HepG2 (cell line): ENCODE measurements around the gene SEC31A. TPM values are rescaled to one million over a fixed set of nuclear protein-coding genes. Genes with fewer than 3 reads are reported as not detected.
A peak's percentile ranks its signal among the peaks of the same experiment; 100 is the strongest.

Experiments used
- HDAC2 ChIP-seq: sonication (generic); formaldehyde crosslinking; IDR thresholded peaks from 2 replicates; pipeline ENCODE4 v1.4.0; 2020; ENCODE audit warnings: missing genetic modification reagents
- ISL2 ChIP-seq: sonication (generic); formaldehyde crosslinking; IDR thresholded peaks from 2 replicates; pipeline ENCODE4 v1.5.0; 2020; ENCODE audit warnings: missing genetic modification reagents
- MIXL1 ChIP-seq: IDR thresholded peaks from 2 replicates; pipeline ENCODE4 v1.6.1; 2016
- SNAPC2 ChIP-seq: sonication (generic); formaldehyde crosslinking; IDR thresholded peaks from 2 replicates; pipeline ENCODE4 v1.8.1; 2022; ENCODE audit warnings: mild to moderate bottlenecking, missing genetic modification reagents
- TBX3 ChIP-seq: fragments of 450-650 bp; IDR thresholded peaks from 2 replicates; pipeline ENCODE4 v1.6.1; 2017; ENCODE audit warnings: antibody characterized with exemption, mild to moderate bottlenecking, inconsistent platforms, borderline replicate concordance
- TCF7L2 ChIP-seq: IDR thresholded peaks from 2 replicates; pipeline ENCODE4 v1.6.1; 2011; ENCODE audit warnings: mild to moderate bottlenecking, low read depth, low read length, moderate library complexity
- ZNF205 ChIP-seq: IDR thresholded peaks from 2 replicates; pipeline ENCODE4 v1.6.1; 2018; ENCODE audit warnings: missing biosample characterization, missing genetic modification reagents
- ZNF292 ChIP-seq: sonication (generic); formaldehyde crosslinking; IDR thresholded peaks from 2 replicates; pipeline ENCODE4 v1.8.1; 2022; ENCODE audit warnings: mild to moderate bottlenecking, low read depth, missing genetic modification reagents, borderline replicate concordance
- ZNF296 ChIP-seq: sonication (generic); formaldehyde crosslinking; conservative IDR thresholded peaks from 2 replicates; pipeline ENCODE4 v1.5.0; 2020; ENCODE audit warnings: mild to moderate bottlenecking, missing genetic modification reagents
- ZNF383 ChIP-seq: sonication (generic); formaldehyde crosslinking; IDR thresholded peaks from 2 replicates; pipeline ENCODE4 v1.4.0; 2020; ENCODE audit warnings: missing genetic modification reagents, mild to moderate bottlenecking, borderline replicate concordance
- ZNF607 ChIP-seq: sonication (generic); formaldehyde crosslinking; IDR thresholded peaks from 2 replicates; pipeline ENCODE4 v1.5.1; 2020; ENCODE audit warnings: missing genetic modification reagents, mild to moderate bottlenecking, borderline replicate concordance
- ZNF7 ChIP-seq: IDR thresholded peaks from 2 replicates; pipeline ENCODE4 v1.6.1; 2016; ENCODE audit warnings: missing biosample characterization, missing genetic modification reagents
- ZNF75D ChIP-seq: sonication (generic); formaldehyde crosslinking; IDR thresholded peaks from 2 replicates; pipeline ENCODE4 v1.8.1; 2023; ENCODE audit warnings: missing genetic modification reagents, mild to moderate bottlenecking, borderline replicate concordance
- ZNF768 ChIP-seq: sonication (generic); formaldehyde crosslinking; IDR thresholded peaks from 2 replicates; pipeline ENCODE4 v1.4.0; 2020; ENCODE audit warnings: missing genetic modification reagents
- polyA plus RNA-seq, 8 experiments: library from polyadenylated mRNA; depleted of rRNA in 3 of 8; stranded (reverse) in 7 of 8; unstranded in 1 of 8; fragments of >200 nt; fragmentation: Illumina TruSeq in 4 of 8; extraction: Trizol in 4 of 8; gene quantifications; 2 replicates each; pipeline versions ENCODE4 v1.2.1 to v1.2.3, GENCODE V29; 2011 to 2016; ENCODE audit warnings: low read depth in 4 of 8, missing spikeins in 1 of 8, mixed read lengths in 1 of 8; ENCODE audit not compliant: insufficient read depth in 1 of 8
- total RNA-seq, 5 experiments: library from RNA; depleted of rRNA; stranded (reverse); fragments of >200 nt; fragmentation: Illumina TruSeq; extraction: Trizol; gene quantifications; 2 replicates each; pipeline ENCODE4 v1.2.3, GENCODE V29; 2016; ENCODE audit warnings: low read depth in 1 of 5
- TF ChIP-seq, protein P1 (sequence below): sonication (generic); formaldehyde crosslinking; IDR thresholded peaks from 2 replicates; pipeline ENCODE4 v1.5.0; 2020; ENCODE audit warnings: mild to moderate bottlenecking, missing genetic modification reagents, borderline replicate concordance
- TF ChIP-seq, protein P2 (sequence below): sonication (generic); formaldehyde crosslinking; conservative IDR thresholded peaks from 2 replicates; pipeline ENCODE4 v1.4.0; 2020; ENCODE audit warnings: missing genetic modification reagents
- TF ChIP-seq, protein P3 (sequence below): fragments of 450-650 bp; IDR thresholded peaks from 2 replicates; pipeline ENCODE4 v1.6.1; 2017; ENCODE audit warnings: mild to moderate bottlenecking
- TF ChIP-seq, protein P4 (sequence below): sonication (generic); formaldehyde crosslinking; IDR thresholded peaks from 2 replicates; pipeline ENCODE4 v1.5.1; 2020; ENCODE audit warnings: missing genetic modification reagents, mild to moderate bottlenecking, borderline replicate concordance
- TF ChIP-seq, protein P5 (sequence below): sonication (generic); formaldehyde crosslinking; IDR thresholded peaks from 2 replicates; pipeline ENCODE4 v1.4.0; 2020; ENCODE audit warnings: low read depth, mild to moderate bottlenecking, missing genetic modification reagents

The SEC31A gene
- total and polyA plus RNA-seq, 2 of the 13 experiments (the other 11 are each of a cell fraction or from before 2014, with no cell fraction given) = 231 to 435 TPM

DNA sequence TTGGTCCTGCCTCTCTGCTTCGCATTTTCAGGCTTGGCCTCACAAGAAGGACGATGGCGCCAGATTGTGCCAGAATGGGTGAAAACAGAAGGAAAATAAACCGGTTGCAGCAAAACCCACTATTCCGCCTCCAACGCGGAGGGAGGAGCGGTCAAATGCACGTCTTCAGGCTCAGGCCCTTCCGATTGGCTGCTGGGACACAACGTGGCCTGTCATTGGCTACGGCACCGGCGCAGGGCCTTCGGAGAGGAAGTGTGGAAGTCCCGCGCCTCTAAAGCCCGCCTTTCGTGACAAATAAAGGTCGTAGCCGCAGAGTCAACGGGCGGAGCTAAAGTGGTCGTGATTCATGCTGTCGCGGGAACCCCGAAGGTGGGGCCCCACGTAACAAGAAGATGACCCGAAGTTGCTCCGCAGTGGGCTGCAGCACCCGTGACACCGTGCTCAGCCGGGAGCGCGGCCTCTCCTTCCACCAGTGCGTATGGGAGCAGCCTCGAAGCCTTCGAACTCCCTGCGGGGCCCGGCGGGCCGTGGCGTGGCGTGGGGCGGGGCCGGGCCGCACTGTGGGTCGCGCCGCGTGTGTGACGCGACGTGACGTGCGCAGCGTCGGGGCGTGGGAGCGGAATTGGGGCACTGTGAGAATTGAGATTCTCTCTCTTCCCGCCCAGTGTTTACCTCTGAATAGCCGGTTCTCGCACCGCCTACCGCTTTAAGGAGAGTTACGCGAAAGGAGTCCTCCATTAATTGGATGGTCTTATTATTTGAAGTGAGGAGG is 9.6 kb upstream of the SEC31A start, which contains the start of gene THAP9 (continued):
- no peak for TF ChIP-seq SNAPC2 (CRISPR knock-in tag)
- TF ChIP-seq ZNF292 = peak; percentile 17; the same call in 1 of the 2 replicates
- TF ChIP-seq TBX3 = no peak
- TF ChIP-seq ZNF205 (CRISPR knock-in tag) = 0 out of 2 replicates have a peak, but pooled peaks have one; percentile 1
- peak; percentile 61 for TF ChIP-seq HDAC2 (CRISPR knock-in tag)
- no peak for TF ChIP-seq ZNF383 (CRISPR knock-in tag)
- peak; percentile 93 for TF ChIP-seq ZNF607 (CRISPR knock-in tag)
- no peak for TF ChIP-seq ZNF296 (CRISPR knock-in tag)
- TF ChIP-seq, protein P1, sequence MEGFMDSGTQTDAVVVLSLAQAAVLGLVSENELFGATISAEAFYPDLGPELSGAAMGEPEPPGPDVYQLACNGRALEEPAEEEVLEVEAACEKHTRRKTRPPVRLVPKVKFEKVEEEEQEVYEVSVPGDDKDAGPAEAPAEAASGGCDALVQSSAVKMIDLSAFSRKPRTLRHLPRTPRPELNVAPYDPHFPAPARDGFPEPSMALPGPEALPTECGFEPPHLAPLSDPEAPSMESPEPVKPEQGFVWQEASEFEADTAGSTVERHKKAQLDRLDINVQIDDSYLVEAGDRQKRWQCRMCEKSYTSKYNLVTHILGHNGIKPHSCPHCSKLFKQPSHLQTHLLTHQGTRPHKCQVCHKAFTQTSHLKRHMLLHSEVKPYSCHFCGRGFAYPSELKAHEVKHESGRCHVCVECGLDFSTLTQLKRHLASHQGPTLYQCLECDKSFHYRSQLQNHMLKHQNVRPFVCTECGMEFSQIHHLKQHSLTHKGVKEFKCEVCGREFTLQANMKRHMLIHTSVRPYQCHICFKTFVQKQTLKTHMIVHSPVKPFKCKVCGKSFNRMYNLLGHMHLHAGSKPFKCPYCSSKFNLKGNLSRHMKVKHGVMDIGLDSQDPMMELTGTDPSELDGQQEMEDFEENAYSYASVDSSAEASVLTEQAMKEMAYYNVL (CRISPR knock-in tag) = no peak; the same call in 1 of the 2 replicates
- TF ChIP-seq, protein P2, sequence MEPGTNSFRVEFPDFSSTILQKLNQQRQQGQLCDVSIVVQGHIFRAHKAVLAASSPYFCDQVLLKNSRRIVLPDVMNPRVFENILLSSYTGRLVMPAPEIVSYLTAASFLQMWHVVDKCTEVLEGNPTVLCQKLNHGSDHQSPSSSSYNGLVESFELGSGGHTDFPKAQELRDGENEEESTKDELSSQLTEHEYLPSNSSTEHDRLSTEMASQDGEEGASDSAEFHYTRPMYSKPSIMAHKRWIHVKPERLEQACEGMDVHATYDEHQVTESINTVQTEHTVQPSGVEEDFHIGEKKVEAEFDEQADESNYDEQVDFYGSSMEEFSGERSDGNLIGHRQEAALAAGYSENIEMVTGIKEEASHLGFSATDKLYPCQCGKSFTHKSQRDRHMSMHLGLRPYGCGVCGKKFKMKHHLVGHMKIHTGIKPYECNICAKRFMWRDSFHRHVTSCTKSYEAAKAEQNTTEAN (CRISPR knock-in tag) = peak; percentile 67
- TF ChIP-seq ZNF7 (CRISPR knock-in tag) = no peak
- TF ChIP-seq ZNF75D = no peak
- TF ChIP-seq, protein P3, sequence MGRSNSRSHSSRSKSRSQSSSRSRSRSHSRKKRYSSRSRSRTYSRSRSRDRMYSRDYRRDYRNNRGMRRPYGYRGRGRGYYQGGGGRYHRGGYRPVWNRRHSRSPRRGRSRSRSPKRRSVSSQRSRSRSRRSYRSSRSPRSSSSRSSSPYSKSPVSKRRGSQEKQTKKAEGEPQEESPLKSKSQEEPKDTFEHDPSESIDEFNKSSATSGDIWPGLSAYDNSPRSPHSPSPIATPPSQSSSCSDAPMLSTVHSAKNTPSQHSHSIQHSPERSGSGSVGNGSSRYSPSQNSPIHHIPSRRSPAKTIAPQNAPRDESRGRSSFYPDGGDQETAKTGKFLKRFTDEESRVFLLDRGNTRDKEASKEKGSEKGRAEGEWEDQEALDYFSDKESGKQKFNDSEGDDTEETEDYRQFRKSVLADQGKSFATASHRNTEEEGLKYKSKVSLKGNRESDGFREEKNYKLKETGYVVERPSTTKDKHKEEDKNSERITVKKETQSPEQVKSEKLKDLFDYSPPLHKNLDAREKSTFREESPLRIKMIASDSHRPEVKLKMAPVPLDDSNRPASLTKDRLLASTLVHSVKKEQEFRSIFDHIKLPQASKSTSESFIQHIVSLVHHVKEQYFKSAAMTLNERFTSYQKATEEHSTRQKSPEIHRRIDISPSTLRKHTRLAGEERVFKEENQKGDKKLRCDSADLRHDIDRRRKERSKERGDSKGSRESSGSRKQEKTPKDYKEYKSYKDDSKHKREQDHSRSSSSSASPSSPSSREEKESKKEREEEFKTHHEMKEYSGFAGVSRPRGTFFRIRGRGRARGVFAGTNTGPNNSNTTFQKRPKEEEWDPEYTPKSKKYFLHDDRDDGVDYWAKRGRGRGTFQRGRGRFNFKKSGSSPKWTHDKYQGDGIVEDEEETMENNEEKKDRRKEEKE = no peak
- 0 out of 2 replicates have a peak, but pooled peaks have one; percentile 37 for TF ChIP-seq MIXL1 (CRISPR knock-in tag)
- no peak for TF ChIP-seq ISL2 (CRISPR knock-in tag)
- TF ChIP-seq ZNF768 (CRISPR knock-in tag) = peak; percentile 66
- TF ChIP-seq, protein P4, sequence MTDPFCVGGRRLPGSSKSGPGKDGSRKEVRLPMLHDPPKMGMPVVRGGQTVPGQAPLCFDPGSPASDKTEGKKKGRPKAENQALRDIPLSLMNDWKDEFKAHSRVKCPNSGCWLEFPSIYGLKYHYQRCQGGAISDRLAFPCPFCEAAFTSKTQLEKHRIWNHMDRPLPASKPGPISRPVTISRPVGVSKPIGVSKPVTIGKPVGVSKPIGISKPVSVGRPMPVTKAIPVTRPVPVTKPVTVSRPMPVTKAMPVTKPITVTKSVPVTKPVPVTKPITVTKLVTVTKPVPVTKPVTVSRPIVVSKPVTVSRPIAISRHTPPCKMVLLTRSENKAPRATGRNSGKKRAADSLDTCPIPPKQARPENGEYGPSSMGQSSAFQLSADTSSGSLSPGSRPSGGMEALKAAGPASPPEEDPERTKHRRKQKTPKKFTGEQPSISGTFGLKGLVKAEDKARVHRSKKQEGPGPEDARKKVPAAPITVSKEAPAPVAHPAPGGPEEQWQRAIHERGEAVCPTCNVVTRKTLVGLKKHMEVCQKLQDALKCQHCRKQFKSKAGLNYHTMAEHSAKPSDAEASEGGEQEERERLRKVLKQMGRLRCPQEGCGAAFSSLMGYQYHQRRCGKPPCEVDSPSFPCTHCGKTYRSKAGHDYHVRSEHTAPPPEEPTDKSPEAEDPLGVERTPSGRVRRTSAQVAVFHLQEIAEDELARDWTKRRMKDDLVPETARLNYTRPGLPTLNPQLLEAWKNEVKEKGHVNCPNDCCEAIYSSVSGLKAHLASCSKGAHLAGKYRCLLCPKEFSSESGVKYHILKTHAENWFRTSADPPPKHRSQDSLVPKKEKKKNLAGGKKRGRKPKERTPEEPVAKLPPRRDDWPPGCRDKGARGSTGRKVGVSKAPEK = no peak
- TF ChIP-seq TCF7L2 = no peak
- TF ChIP-seq, protein P5, sequence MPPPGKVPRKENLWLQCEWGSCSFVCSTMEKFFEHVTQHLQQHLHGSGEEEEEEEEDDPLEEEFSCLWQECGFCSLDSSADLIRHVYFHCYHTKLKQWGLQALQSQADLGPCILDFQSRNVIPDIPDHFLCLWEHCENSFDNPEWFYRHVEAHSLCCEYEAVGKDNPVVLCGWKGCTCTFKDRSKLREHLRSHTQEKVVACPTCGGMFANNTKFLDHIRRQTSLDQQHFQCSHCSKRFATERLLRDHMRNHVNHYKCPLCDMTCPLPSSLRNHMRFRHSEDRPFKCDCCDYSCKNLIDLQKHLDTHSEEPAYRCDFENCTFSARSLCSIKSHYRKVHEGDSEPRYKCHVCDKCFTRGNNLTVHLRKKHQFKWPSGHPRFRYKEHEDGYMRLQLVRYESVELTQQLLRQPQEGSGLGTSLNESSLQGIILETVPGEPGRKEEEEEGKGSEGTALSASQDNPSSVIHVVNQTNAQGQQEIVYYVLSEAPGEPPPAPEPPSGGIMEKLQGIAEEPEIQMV = no peak; the same call in 1 of the 2 replicates
